Astrocyte (in vitro differentiated cells and primary cell): ENCODE data around the gene RBP5.

Source experiments
- CTCF ChIP-seq: IDR thresholded peaks from 2 replicates; pipeline ENCODE4 v1.5.1; 2011; ENCODE audit warnings: low read depth, mild to moderate bottlenecking, inconsistent platforms, low read length, moderate library complexity; ENCODE audit not compliant: insufficient read depth
- EZH2 ChIP-seq: IDR thresholded peaks from 2 replicates; pipeline ENCODE4 v1.6.1; 2012; ENCODE audit warnings: mild to moderate bottlenecking, low read length, inconsistent platforms; ENCODE audit not compliant: insufficient read depth

- TF ChIP-seq CTCF (no peak), EZH2 (no peak)
Measured at GRCh38 chr12:7092986-7093460, 35.7 kb downstream of the RBP5 start.
